ENCODE data around the gene ANKRD63.

Gene ANKRD63

GRCh38 chr15:40258544-40258943 lies 24.3 kb downstream of the ANKRD63 start:
- DNase-seq (ENCODE audit: low read depth in 3 of 3) = no peak

GRCh38 chr15:40257656-40258450 lies 25.0 kb downstream of the ANKRD63 start:
- no peak for DNase-seq (ENCODE audit: low read depth in 3 of 3)

GRCh38 chr15:40256638-40257235 lies 26.1 kb downstream of the ANKRD63 start:
- DNase-seq (ENCODE audit: low read depth in 3 of 3) = no peak

- no peak for DNase-seq (ENCODE audit: low read depth in 3 of 3)
These were observed 27.8 kb downstream of the ANKRD63 start for GRCh38 chr15:40255033-40255432.

- DNase-seq (ENCODE audit: low read depth in 3 of 3) = no peak
These were observed 28.4 kb downstream of the ANKRD63 start for GRCh38 chr15:40254452-40254851.

- no peak for DNase-seq (ENCODE audit: low read depth in 3 of 3)
These were observed 29.6 kb downstream of the ANKRD63 start for GRCh38 chr15:40253167-40253790.

GRCh38 chr15:40252438-40253166 lies 30.3 kb downstream of the ANKRD63 start:
- no peak for DNase-seq (ENCODE audit: low read depth in 3 of 3)

GRCh38 chr15:40252141-40252437 lies 30.8 kb downstream of the ANKRD63 start:
- DNase-seq (ENCODE audit: low read depth in 3 of 3) = no peak

- no peak for DNase-seq (ENCODE audit: low read depth in 3 of 3)
These were observed 31.3 kb downstream of the ANKRD63 start for GRCh38 chr15:40251486-40252140.

- DNase-seq (ENCODE audit: low read depth in 3 of 3) = no peak
These were observed 31.9 kb downstream of the ANKRD63 start for GRCh38 chr15:40250771-40251483.

GRCh38 chr15:40250304-40250656 lies 32.6 kb downstream of the ANKRD63 start:
- no peak for DNase-seq (ENCODE audit: low read depth in 3 of 3)

- DNase-seq (ENCODE audit: low read depth in 3 of 3) = no peak
These were observed 33.2 kb downstream of the ANKRD63 start for GRCh38 chr15:40249477-40250303.

GRCh38 chr15:40248006-40248783 lies 34.7 kb downstream of the ANKRD63 start:
- no peak for DNase-seq (ENCODE audit: low read depth in 3 of 3)

- no peak for DNase-seq (ENCODE audit: low read depth in 3 of 3)
These were observed 35.4 kb downstream of the ANKRD63 start for GRCh38 chr15:40247406-40247971.

GRCh38 chr15:40246496-40247280 lies 36.2 kb downstream of the ANKRD63 start:
- DNase-seq (ENCODE audit: low read depth in 3 of 3) = no peak

- DNase-seq (ENCODE audit: low read depth in 3 of 3) = no peak
These were observed 37.0 kb downstream of the ANKRD63 start for GRCh38 chr15:40245666-40246450.

GRCh38 chr15:40244961-40245523 lies 37.8 kb downstream of the ANKRD63 start:
- DNase-seq (ENCODE audit: low read depth in 3 of 3) = no peak
